Measurements from ENCODE around the gene RNF40. TPM values are rescaled to one million over a fixed set of nuclear protein-coding genes. Genes with fewer than 3 reads are reported as not detected.
A peak's percentile ranks its signal among the peaks of the same experiment; 100 is the strongest.

The RNF40 gene
- total RNA-seq, 1 experiment from 2014 or later = 94.0 TPM

DNA sequence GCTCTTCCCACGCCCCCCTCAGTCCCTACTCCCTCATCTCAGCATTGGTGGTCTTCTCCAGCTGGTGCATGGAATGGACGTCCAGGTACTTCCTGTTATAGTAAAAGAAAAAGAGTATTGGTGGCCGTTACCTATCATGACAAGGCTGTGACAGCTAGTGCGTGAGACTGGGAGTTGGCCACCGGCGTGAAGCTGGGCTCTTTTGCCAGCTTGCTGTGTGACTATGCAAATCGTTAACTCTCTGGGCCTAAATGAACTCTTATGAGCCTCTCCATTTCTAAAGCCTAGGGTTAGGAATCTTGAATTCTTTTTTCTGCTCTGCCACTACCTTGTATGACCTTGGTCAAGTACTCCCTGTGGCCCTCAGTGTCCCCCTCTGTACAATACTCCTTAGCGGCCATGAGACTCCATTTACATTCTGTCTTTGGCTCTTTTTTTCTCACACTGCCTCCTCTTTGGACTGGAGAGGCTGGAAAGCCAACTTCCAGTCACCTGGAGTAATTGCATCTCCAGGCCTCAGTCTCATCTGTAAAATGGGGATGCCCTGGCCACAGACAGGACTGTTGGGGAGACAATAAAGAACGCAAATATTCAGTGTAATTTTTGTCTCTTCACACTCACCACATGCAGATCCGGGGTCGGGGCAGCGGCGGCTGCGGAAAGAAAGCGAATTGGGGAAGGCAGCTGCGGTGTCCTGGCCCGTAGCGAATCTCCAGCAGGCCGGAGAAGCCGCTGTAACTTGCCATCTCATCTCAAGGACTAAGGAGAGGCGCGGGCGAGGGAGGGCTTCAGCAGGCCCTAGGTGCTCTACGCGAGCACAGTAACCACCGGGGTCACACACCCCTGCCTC, 1.3 kb upstream of the RNF40 start:
- POLR2A ChIA-PET = interaction anchor here (0.6 to 1.1 kb wide), 2 partner anchors 12 to 43 kb away, joined by 4 read pairs; partner anchors contain the start of gene PHKG2
- CTCF ChIA-PET = no interaction called here
- no peaks in the 10 kb centered on the region for H3K27me3 Mint-ChIP-seq (ENCODE audit: insufficient read depth, unreplicated experiment)
- peaks cover 66% of the 10 kb centered on the region for H3K36me3 Mint-ChIP-seq (ENCODE audit: insufficient read depth, unreplicated experiment)
- no peaks in the 10 kb centered on the region for H3K27me3 ChIP-seq (replicated peaks; ENCODE audit: control insufficient read depth, insufficient read depth, low read length)
- peak overlapping the region; percentile 87 for H3K4me3 Mint-ChIP-seq (ENCODE audit: unreplicated experiment)
- H3K36me3 ChIP-seq (ENCODE audit: control insufficient read depth, insufficient read depth, low read length) = peaks cover 8% of the 10 kb centered on the region
- intact Hi-C loops (cut with micrococcal nuclease; ENCODE audit: unreplicated experiment) = no loop called here
- H3K9me3 ChIP-seq = no peaks in the 10 kb centered on the region
- H3K4me3 ChIP-seq (ENCODE audit: low read depth, low read length) = peak overlapping the region; percentile 84
- peak overlapping the region; percentile 73 for H3K27ac Mint-ChIP-seq (ENCODE audit: unreplicated experiment)
- TF ChIP-seq, protein P1, sequence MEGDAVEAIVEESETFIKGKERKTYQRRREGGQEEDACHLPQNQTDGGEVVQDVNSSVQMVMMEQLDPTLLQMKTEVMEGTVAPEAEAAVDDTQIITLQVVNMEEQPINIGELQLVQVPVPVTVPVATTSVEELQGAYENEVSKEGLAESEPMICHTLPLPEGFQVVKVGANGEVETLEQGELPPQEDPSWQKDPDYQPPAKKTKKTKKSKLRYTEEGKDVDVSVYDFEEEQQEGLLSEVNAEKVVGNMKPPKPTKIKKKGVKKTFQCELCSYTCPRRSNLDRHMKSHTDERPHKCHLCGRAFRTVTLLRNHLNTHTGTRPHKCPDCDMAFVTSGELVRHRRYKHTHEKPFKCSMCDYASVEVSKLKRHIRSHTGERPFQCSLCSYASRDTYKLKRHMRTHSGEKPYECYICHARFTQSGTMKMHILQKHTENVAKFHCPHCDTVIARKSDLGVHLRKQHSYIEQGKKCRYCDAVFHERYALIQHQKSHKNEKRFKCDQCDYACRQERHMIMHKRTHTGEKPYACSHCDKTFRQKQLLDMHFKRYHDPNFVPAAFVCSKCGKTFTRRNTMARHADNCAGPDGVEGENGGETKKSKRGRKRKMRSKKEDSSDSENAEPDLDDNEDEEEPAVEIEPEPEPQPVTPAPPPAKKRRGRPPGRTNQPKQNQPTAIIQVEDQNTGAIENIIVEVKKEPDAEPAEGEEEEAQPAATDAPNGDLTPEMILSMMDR (IDR thresholded peaks at IDR 0.05; ENCODE audit: insufficient read depth in 1 of 2, low read depth in 1 of 2, low read length in 1 of 2, severe bottlenecking in 1 of 2, unreplicated experiment in 1 of 2) = no peak
- DNase-seq = no peak
- BruUV-seq (replicated peaks) = TSS peak; percentile 33
- H3K4me1 Mint-ChIP-seq (ENCODE audit: low read depth, unreplicated experiment) = peaks cover 4% of the 10 kb centered on the region
- peaks cover 15% of the 10 kb centered on the region; the same call in 1 of the 2 replicates for H3K4me1 ChIP-seq
- no peaks in the 10 kb centered on the region for H3K9me3 Mint-ChIP-seq (ENCODE audit: unreplicated experiment)

DNA sequence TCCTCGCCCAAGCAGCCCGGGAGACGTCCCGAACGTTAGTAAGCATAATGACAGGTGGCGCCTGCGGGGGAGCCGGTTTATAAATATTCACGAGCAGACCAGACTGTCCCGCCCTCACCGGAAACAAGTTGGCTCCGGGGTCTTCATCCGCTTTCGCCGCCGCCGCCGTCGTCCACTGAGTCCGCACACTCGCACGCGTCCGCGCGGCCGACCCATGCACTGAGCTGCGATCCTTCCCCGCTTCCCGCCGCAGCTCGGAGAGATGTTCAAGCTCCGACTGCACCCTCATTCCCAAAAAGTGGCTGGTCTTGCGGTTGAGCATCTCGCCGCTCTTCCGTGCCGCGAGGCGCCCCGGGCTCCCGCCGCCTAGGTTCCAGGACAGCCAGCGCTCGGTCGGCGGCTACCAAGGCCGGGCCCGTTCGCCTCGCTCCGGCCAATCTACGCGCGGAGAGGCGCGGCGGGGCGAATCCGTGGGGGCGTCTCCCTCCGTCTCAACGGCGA, 645 bp upstream of the RNF40 start:
- no TSS peak for BruUV-seq (replicated peaks)
- intact Hi-C loops (cut with micrococcal nuclease; ENCODE audit: unreplicated experiment) = no loop called here
- DNase-seq = peak; percentile 34 to 53
- H3K36me3 Mint-ChIP-seq (ENCODE audit: insufficient read depth, unreplicated experiment) = peaks cover 66% of the 10 kb centered on the region
- TF ChIP-seq, protein P1 (IDR thresholded peaks at IDR 0.05; ENCODE audit: insufficient read depth in 1 of 2, low read depth in 1 of 2, low read length in 1 of 2, severe bottlenecking in 1 of 2, unreplicated experiment in 1 of 2) = no peak
- ChIA-PET CTCF (no interaction called here), POLR2A (interaction anchor here (1.1 kb wide), 1 partner anchor 13 kb away, joined by 4 read pairs; the partner anchor contains the start of gene PHKG2)
- Histone ChIP-seq H3K4me1 (peaks cover 15% of the 10 kb centered on the region; the same call in 1 of the 2 replicates), H3K36me3 (ENCODE audit: control insufficient read depth, insufficient read depth, low read length) (peaks cover 9% of the 10 kb centered on the region), H3K27me3 (replicated peaks; ENCODE audit: control insufficient read depth, insufficient read depth, low read length) (no peaks in the 10 kb centered on the region), H3K4me3 (ENCODE audit: low read depth, low read length) (peak overlapping the region; percentile 84), H3K9me3 (no peaks in the 10 kb centered on the region)
- no peaks in the 10 kb centered on the region for H3K9me3 Mint-ChIP-seq (ENCODE audit: unreplicated experiment)
- peak overlapping the region; percentile 87 for H3K4me3 Mint-ChIP-seq (ENCODE audit: unreplicated experiment)
- H3K4me1 Mint-ChIP-seq (ENCODE audit: low read depth, unreplicated experiment) = peaks cover 4% of the 10 kb centered on the region
- H3K27ac Mint-ChIP-seq (ENCODE audit: unreplicated experiment) = peak overlapping the region; percentile 73
- no peaks in the 10 kb centered on the region for H3K27me3 Mint-ChIP-seq (ENCODE audit: insufficient read depth, unreplicated experiment)

DNA sequence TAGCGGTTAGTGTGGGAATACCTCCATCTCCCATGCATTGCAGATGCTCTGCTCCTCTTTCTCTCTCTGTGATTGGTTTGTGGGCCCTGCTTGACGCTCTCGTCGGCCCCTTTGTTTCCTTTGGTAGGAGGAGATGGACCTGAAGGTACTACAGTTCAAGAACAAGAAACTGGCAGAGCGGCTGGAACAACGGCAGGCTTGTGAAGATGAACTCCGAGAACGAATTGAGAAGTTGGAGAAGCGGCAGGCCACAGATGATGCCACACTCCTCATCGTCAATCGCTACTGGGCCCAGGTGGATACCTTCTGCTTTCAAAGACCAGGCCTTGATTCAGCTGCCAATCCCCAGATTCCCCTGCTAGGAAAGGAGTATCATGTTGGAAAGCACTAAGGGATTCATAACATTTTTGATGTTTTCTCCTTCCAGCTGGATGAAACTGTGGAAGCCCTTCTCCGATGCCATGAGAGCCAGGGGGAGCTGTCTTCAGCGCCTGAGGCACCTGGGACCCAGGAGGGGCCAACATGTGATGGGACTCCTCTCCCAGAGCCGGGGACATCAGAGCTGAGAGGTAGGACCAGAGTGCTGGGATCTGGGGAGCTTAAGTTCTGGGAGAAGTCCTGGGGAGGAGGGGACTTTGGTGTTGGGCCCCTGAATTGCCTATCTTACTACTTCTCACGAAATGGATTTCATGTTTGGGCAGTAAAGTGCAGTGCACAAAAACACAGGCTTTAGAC, 1.0 kb downstream of the RNF40 start:
- no peaks in the 10 kb centered on the region for H3K9me3 ChIP-seq
- Mint-ChIP-seq H3K4me1 (ENCODE audit: low read depth, unreplicated experiment) (peaks cover 4% of the 10 kb centered on the region), H3K27ac (ENCODE audit: unreplicated experiment) (peak overlapping the region; percentile 73), H3K36me3 (ENCODE audit: insufficient read depth, unreplicated experiment) (peaks cover 70% of the 10 kb centered on the region), H3K27me3 (ENCODE audit: insufficient read depth, unreplicated experiment) (no peaks in the 10 kb centered on the region), H3K4me3 (ENCODE audit: unreplicated experiment) (peak overlapping the region; percentile 87), H3K9me3 (ENCODE audit: unreplicated experiment) (no peaks in the 10 kb centered on the region)
- CTCF ChIA-PET = no interaction called here
- peaks cover 15% of the 10 kb centered on the region; the same call in 1 of the 2 replicates for H3K4me1 ChIP-seq
- no peak for DNase-seq
- no TSS peak for BruUV-seq (replicated peaks)
- TF ChIP-seq, protein P1 (IDR thresholded peaks at IDR 0.05; ENCODE audit: insufficient read depth in 1 of 2, low read depth in 1 of 2, low read length in 1 of 2, severe bottlenecking in 1 of 2, unreplicated experiment in 1 of 2) = no peak
- peak overlapping the region; percentile 76 for H3K4me3 ChIP-seq (ENCODE audit: low read depth, low read length)
- H3K27me3 ChIP-seq (replicated peaks; ENCODE audit: control insufficient read depth, insufficient read depth, low read length) = no peaks in the 10 kb centered on the region
- H3K36me3 ChIP-seq (ENCODE audit: control insufficient read depth, insufficient read depth, low read length) = peaks cover 12% of the 10 kb centered on the region
- POLR2A ChIA-PET = interaction anchor here (0.7 to 1.2 kb wide), 2 partner anchors 12 to 22 kb away, joined by 3 to 6 read pairs; no protein-coding TSS in a partner anchor
- intact Hi-C loops (cut with micrococcal nuclease; ENCODE audit: unreplicated experiment) = loop anchor here (1.0 to 2.0 kb wide), 3 partner anchors 12 to 23 kb away; partner anchors contain the start of gene PHKG2
